H1 (cell line): ENCODE measurements around the gene GNG4. TPM values are rescaled to one million over a fixed set of nuclear protein-coding genes. Genes with fewer than 3 reads are reported as not detected.

Experiments
- CTCF ChIA-PET: fragments of 300-600 bp; sonication (Branson Sonifier 250); formaldehyde crosslinking; loops from one replicate; lab custom pipeline; 2021; ENCODE audit not compliant: partially characterized antibody; lab: Charles Lee
- POLR2A ChIA-PET: fragments of 300-600 bp; sonication (Branson Sonifier 250); formaldehyde crosslinking; loops from one replicate; lab custom pipeline; 2021; ENCODE audit warnings: inconsistent platforms; ENCODE audit not compliant: partially characterized antibody; lab: Charles Lee
- DNase-seq, 2 experiments: peaks; one replicate each; pipeline versions ENCODE4 v3.0.0 to v3.0.0-alpha.2; 2010 to 2022; ENCODE audit warnings: low spot score in 2 of 2, low read depth in 1 of 2, mixed read lengths in 1 of 2
- FAIRE-seq: peaks from 2 replicates; lab custom pipeline; 2011; peaks lifted over from hg19 to GRCh38; lab: Jason Lieb, UNC
- H2AFZ ChIP-seq: 2 replicates; pipeline ENCODE4 v1.8.1; 2012; ENCODE audit warnings: low read length, inconsistent platforms
- H2AK5ac ChIP-seq: 2 replicates; pipeline ENCODE4 v1.6.1; 2013; ENCODE audit warnings: low read depth, low read length
- H2BK120ac ChIP-seq: replicated peaks from 2 replicates; pipeline ENCODE3; 2013; ENCODE audit warnings: low read depth, low read length, inconsistent platforms
- H2BK12ac ChIP-seq: 2 replicates; pipeline ENCODE4 v1.6.1; 2013; ENCODE audit warnings: low read depth, low read length
- H2BK15ac ChIP-seq: 2 replicates; pipeline ENCODE4 v1.6.1; 2013; ENCODE audit warnings: low read length
- H2BK20ac ChIP-seq: 2 replicates; pipeline ENCODE4 v1.6.1; 2013; ENCODE audit warnings: low read length
- H2BK5ac ChIP-seq: 2 replicates; pipeline ENCODE4 v1.6.1; 2013; ENCODE audit warnings: low read depth, low read length
- H3K14ac ChIP-seq: 2 replicates; pipeline ENCODE4 v1.6.1; 2013; ENCODE audit warnings: inconsistent platforms; ENCODE audit not compliant: insufficient read length
- H3K18ac ChIP-seq: 2 replicates; pipeline ENCODE4 v1.6.1; 2013; ENCODE audit warnings: low read length; ENCODE audit errors: extremely low read depth
- H3K23ac ChIP-seq: 2 replicates; pipeline ENCODE4 v1.6.1; 2013; ENCODE audit warnings: inconsistent platforms; ENCODE audit not compliant: insufficient read length
- H3K23me2 ChIP-seq: 2 replicates; pipeline ENCODE4 v1.6.1; 2013; ENCODE audit warnings: low read depth, low read length
- H3K27ac ChIP-seq: 2 replicates; pipeline ENCODE4 v1.6.1; 2011; ENCODE audit warnings: low read depth, low read length, inconsistent platforms
- H3K27me3 ChIP-seq, 4 experiments: replicated peaks in 1 of 4; 1 replicate in 1 of 4; 2 replicates in 3 of 4; pipeline versions ENCODE4 v1.6.1 to v1.8.1; 2011 to 2013; ENCODE audit warnings: low read length in 3 of 4, mild to moderate bottlenecking in 3 of 4, inconsistent platforms in 2 of 4, mixed read lengths in 2 of 4, moderate library complexity in 1 of 4; ENCODE audit not compliant: control insufficient read depth in 3 of 4, insufficient read depth in 3 of 4; ENCODE audit errors: extremely low read depth in 1 of 4
- H3K36me3 ChIP-seq, 4 experiments: 2 replicates each; pipeline versions ENCODE4 v1.6.1 to v1.8.1; 2011 to 2013; ENCODE audit warnings: mild to moderate bottlenecking in 4 of 4, low read length in 3 of 4, moderate library complexity in 2 of 4, control low read depth in 1 of 4, inconsistent platforms in 1 of 4; ENCODE audit not compliant: insufficient read depth in 4 of 4, control insufficient read depth in 2 of 4
- H3K4ac ChIP-seq: replicated peaks from 2 replicates; pipeline ENCODE3; 2013; ENCODE audit warnings: low read length, low read depth, mixed read lengths, inconsistent platforms; ENCODE audit not compliant: insufficient read length
- H3K4me1 ChIP-seq, 4 experiments: replicated peaks in 1 of 4; 1 replicate in 1 of 4; 2 replicates in 3 of 4; pipeline versions ENCODE4 v1.6.1 to v1.8.1; 2011 to 2013; ENCODE audit warnings: low read length in 3 of 4, inconsistent platforms in 2 of 4, mixed read lengths in 1 of 4; ENCODE audit not compliant: insufficient read depth in 4 of 4, control insufficient read depth in 3 of 4
- H3K4me2 ChIP-seq, 2 experiments: 2 replicates each; pipeline versions ENCODE4 v1.6.1 to v1.8.1; 2011 to 2013; ENCODE audit warnings: low read depth in 2 of 2, low read length in 2 of 2, control low read depth in 1 of 2, inconsistent platforms in 1 of 2, mild to moderate bottlenecking in 1 of 2; ENCODE audit not compliant: insufficient read depth in 1 of 2
- H3K4me3 ChIP-seq, 4 experiments: fragments of 200-600, 300-600 bp in 1 of 4; sonication (generic), shearing (Covaris generic), sonication (Bioruptor Twin) in 1 of 4; 2 replicates each; pipeline versions ENCODE4 v1.5.1 to v1.8.1; 2011 to 2016; ENCODE audit warnings: low read length in 4 of 4, low read depth in 3 of 4, control low read depth in 2 of 4, inconsistent platforms in 2 of 4, mild to moderate bottlenecking in 2 of 4, mixed read lengths in 1 of 4, moderate library complexity in 1 of 4; ENCODE audit not compliant: insufficient read depth in 2 of 4; ENCODE audit errors: extremely low read depth in 1 of 4
- H3K56ac ChIP-seq: replicated peaks from 2 replicates; pipeline ENCODE3; 2013; ENCODE audit warnings: low read depth, mild to moderate bottlenecking, mixed read lengths, low read length, inconsistent platforms; ENCODE audit not compliant: insufficient read length
- H3K79me1 ChIP-seq: 2 replicates; pipeline ENCODE4 v1.6.1; 2013; ENCODE audit warnings: low read depth, low read length, control low read depth
- H3K79me2 ChIP-seq, 2 experiments: 2 replicates each; pipeline versions ENCODE4 v1.6.1 to v1.8.1; 2012 to 2013; ENCODE audit warnings: low read length in 2 of 2, mild to moderate bottlenecking in 2 of 2, inconsistent platforms in 1 of 2; ENCODE audit not compliant: insufficient read depth in 2 of 2, control insufficient read depth in 1 of 2
- H3K9ac ChIP-seq, 4 experiments: replicated peaks in 1 of 4; 1 replicate in 1 of 4; 2 replicates in 3 of 4; pipeline versions ENCODE4 v1.6.1 to v1.8.1; 2011 to 2013; ENCODE audit warnings: low read depth in 3 of 4, low read length in 3 of 4, control low read depth in 2 of 4, mild to moderate bottlenecking in 2 of 4, moderate library complexity in 2 of 4, inconsistent platforms in 1 of 4; ENCODE audit errors: extremely low read depth in 1 of 4
- H3K9me3 ChIP-seq, 2 experiments: 2 replicates each; pipeline versions ENCODE4 v1.6.1 to v1.8.1; 2012 to 2013; ENCODE audit warnings: mild to moderate bottlenecking in 2 of 2, moderate library complexity in 2 of 2, control low read depth in 1 of 2, inconsistent platforms in 1 of 2, low read depth in 1 of 2, low read length in 1 of 2, mixed read lengths in 1 of 2; ENCODE audit not compliant: insufficient read depth in 2 of 2
- H4K20me1 ChIP-seq, 2 experiments: replicated peaks in 1 of 2; 2 replicates each; pipeline versions ENCODE3 to v1.8.1; 2011 to 2013; ENCODE audit warnings: inconsistent platforms in 2 of 2, low read length in 2 of 2, mild to moderate bottlenecking in 1 of 2; ENCODE audit not compliant: insufficient read depth in 2 of 2, control insufficient read depth in 1 of 2
- H4K5ac ChIP-seq: 2 replicates; pipeline ENCODE4 v1.6.1; 2013; ENCODE audit warnings: low read length, low read depth, mixed read lengths, inconsistent platforms; ENCODE audit not compliant: insufficient read length
- H4K8ac ChIP-seq: 2 replicates; pipeline ENCODE4 v1.8.0; 2013; ENCODE audit warnings: mild to moderate bottlenecking, moderate library complexity, low read length, inconsistent platforms; ENCODE audit not compliant: insufficient read depth; ENCODE audit errors: extremely low read depth
- H4K91ac ChIP-seq: replicated peaks from 2 replicates; pipeline ENCODE3; 2013; ENCODE audit warnings: low read length, mixed read lengths, inconsistent platforms; ENCODE audit not compliant: insufficient read length
- BACH1 ChIP-seq: IDR thresholded peaks from 2 replicates; pipeline ENCODE4 v1.6.1; 2012; ENCODE audit warnings: low read length, improper control_type of control experiment
- EP300 ChIP-seq, 2 experiments: IDR thresholded peaks; 1 replicate in 1 of 2; 2 replicates in 1 of 2; pipeline ENCODE4 v1.6.1; 2011 to 2012; ENCODE audit warnings: low read depth in 2 of 2, low read length in 2 of 2, mild to moderate bottlenecking in 2 of 2, borderline replicate concordance in 1 of 2, inconsistent platforms in 1 of 2, moderate library complexity in 1 of 2
- EZH2 ChIP-seq: fragments of 200-600 bp; sonication (generic); IDR thresholded peaks from 2 replicates; pipeline ENCODE4 v1.7.1; 2012; ENCODE audit warnings: low read depth, mild to moderate bottlenecking, moderate library complexity, low read length, inconsistent platforms; ENCODE audit not compliant: severe bottlenecking
- FOSL1 ChIP-seq: IDR thresholded peaks from 2 replicates; pipeline ENCODE4 v1.6.1; 2011; ENCODE audit warnings: mild to moderate bottlenecking, low read depth, low read length, moderate library complexity; ENCODE audit not compliant: insufficient read depth
- JUND ChIP-seq: IDR thresholded peaks from 2 replicates; pipeline ENCODE4 v1.6.1; 2011; ENCODE audit warnings: mild to moderate bottlenecking, improper control_type of control experiment, low read length
- KDM4A ChIP-seq: IDR thresholded peaks from one replicate; pipeline ENCODE4 v1.7.1; 2012; ENCODE audit warnings: low read depth, mild to moderate bottlenecking, moderate library complexity, low read length, inconsistent platforms; ENCODE audit not compliant: severe bottlenecking
- POU5F1 ChIP-seq: IDR thresholded peaks from 2 replicates; pipeline ENCODE4 v1.6.1; 2011; ENCODE audit warnings: low read depth, mild to moderate bottlenecking, low read length, moderate library complexity
- WGBS, 2 experiments: shearing (Covaris generic) in 1 of 2; methylation state at CpG; one replicate each; pipeline versions ENCODE4 v1.1.6 to v1.1.7; 2013 to 2015; ENCODE audit warnings: low lambda C conversion rate in 2 of 2, mixed read lengths in 2 of 2, inconsistent platforms in 1 of 2, low coverage in 1 of 2, missing lambda C conversion rate in 1 of 2; ENCODE audit not compliant: insufficient replicate concordance in 2 of 2, insufficient coverage in 1 of 2, insufficient read length in 1 of 2; ENCODE audit errors: extremely low coverage in 1 of 2, missing lambda C conversion rate in 1 of 2; 5-methylcytosine and 5-hydroxymethylcytosine counted together
- polyA plus RNA-seq, 7 experiments: library from polyadenylated mRNA; depleted of rRNA in 3 of 7; stranded (reverse) in 5 of 7; unstranded in 2 of 7; fragments of >200 nt in 5 of 7; fragments of 200-250 nt in 2 of 7; gene quantifications; 1 replicate in 5 of 7; 2 replicates in 1 of 7; 4 replicates in 1 of 7; pipeline versions ENCODE4 v1.2.1 to v1.2.3, GENCODE V29; 2011 to 2013; ENCODE audit warnings: missing spikeins in 2 of 7, mixed read lengths in 2 of 7
- total RNA-seq: library from RNA; stranded (reverse); fragmentation: NEBNext Ultra II Directional; extraction: Animal tissue kit (Norgen Biotek cat#: 25700); gene quantifications from 2 replicates; pipeline ENCODE4 v1.2.1, GENCODE V29; 2021
- TF ChIP-seq, protein P1 (sequence below): IDR thresholded peaks from 2 replicates; pipeline ENCODE4 v1.6.1; 2012; ENCODE audit warnings: inconsistent platforms

Gene GNG4
- total and polyA plus RNA-seq, 2 of the 8 experiments (the other 6 are each of a cell fraction or from before 2014, with no cell fraction given): 95.5 to 96.8 TPM

DNA sequence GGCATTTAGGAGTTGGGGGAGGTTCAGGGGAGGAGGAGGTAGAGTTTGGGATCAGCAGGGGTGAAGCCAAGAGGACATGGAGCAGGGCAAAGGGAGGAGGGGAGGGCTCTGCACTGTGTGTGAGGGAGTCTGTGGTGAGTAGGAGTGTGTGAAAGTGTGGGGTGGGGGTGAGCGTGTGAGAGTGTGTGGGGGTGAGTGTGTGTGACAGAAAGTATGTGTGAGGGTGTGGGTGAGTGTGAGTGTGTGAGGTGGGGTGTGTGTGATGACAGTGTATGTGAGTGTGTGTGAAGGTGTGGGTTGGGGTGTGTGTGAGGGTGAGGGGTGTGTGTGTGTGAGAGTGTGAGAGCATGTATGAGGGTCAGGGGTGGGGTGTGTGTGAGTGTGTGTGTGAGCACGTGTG, 62.6 kb downstream of the GNG4 start:
- Histone ChIP-seq H3K56ac (no peak overlapping the region), H3K79me1 (no peaks in the 10 kb centered on the region; the same call in 1 of the 2 replicates), H2BK15ac (no peak overlapping the region), H2BK20ac (no peak overlapping the region), H3K27me3 (no peaks in the 10 kb centered on the region), H3K9ac (no peak overlapping the region; a peak in 1 of 7 replicates), H3K4me1 (no peaks in the 10 kb centered on the region), H3K14ac (no peak overlapping the region), H3K27ac (no peak overlapping the region), H3K4ac (no peak overlapping the region), H2BK120ac (no peak overlapping the region), H3K23me2 (peaks cover 9% of the 10 kb centered on the region; the same call in 1 of the 2 replicates), H4K8ac (no peak overlapping the region; the same call in 1 of the 2 replicates), H4K20me1 (peaks cover 0 to 2% of the 10 kb centered on the region in 2 experiments), H2BK12ac (no peak overlapping the region), H3K9me3 (peaks cover 8 to 13% of the 10 kb centered on the region in 2 experiments; a peak in 3 of 4 replicates), H3K4me3 (no peak overlapping the region), H4K91ac (no peak overlapping the region), H3K23ac (no peak overlapping the region), H2AFZ (no peak overlapping the region), H3K18ac (no peak overlapping the region), H2BK5ac (no peak overlapping the region), H2AK5ac (no peak overlapping the region), H3K36me3 (peaks cover 8 to 31% (median 18%) of the 10 kb centered on the region in 4 experiments), H3K4me2 (no peak overlapping the region), H3K79me2 (no peaks in the 10 kb centered on the region; a peak in 1 of 4 replicates), H4K5ac (no peak overlapping the region)
- WGBS, 2 experiments: 90 to 100% methylated on average over 1 to 2 of the region's 2 CpGs
- no peak for DNase-seq
- TF ChIP-seq JUND: no peak
- TF ChIP-seq EP300 (IDR thresholded peaks at IDR 0.05; ENCODE audit: borderline replicate concordance in 1 of 2, low read depth in 2 of 2, low read length in 2 of 2): no peak
- TF ChIP-seq, protein P1, sequence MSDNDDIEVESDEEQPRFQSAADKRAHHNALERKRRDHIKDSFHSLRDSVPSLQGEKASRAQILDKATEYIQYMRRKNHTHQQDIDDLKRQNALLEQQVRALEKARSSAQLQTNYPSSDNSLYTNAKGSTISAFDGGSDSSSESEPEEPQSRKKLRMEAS: no peak
- TF ChIP-seq KDM4A: no peak
- TF ChIP-seq EZH2: no peak
- no peak for TF ChIP-seq FOSL1
- TF ChIP-seq BACH1: no peak
- no peak for TF ChIP-seq POU5F1
- ChIA-PET POLR2A (no interaction called here), CTCF (interaction anchor here (1.5 kb wide), 1 partner anchor 8 kb away, joined by 3 read pairs; no protein-coding TSS in a partner anchor)
- FAIRE-seq: no peak
